PC-9 (cell line): ENCODE data around the gene GSDME. TPM values are rescaled to one million over a fixed set of nuclear protein-coding genes. Genes with fewer than 3 reads are reported as not detected.
"Not testable (repeated sequence)": the region's sequence is repeated elsewhere in the genome, so short reads cannot be mapped to it uniquely, and the experiment has no call there.

ENCODE experiments used
- BruUV-seq: library from RNA; stranded (reverse); fragments of 400-500 nt; replicated peaks from 2 replicates; lab custom pipeline; 2021; lab: Mats Ljungman, UMichigan
- CTCF ChIA-PET: fragments of 300-600 bp; sonication (Branson Sonifier 250); formaldehyde crosslinking; loops from one replicate; lab custom pipeline; 2022; ENCODE audit warnings: antibody characterized with exemption; lab: Charles Lee
- POLR2A ChIA-PET: fragments of 300-600 bp; sonication (Branson Sonifier 250); formaldehyde crosslinking; loops from one replicate; lab custom pipeline; 2022; ENCODE audit warnings: antibody characterized with exemption; ENCODE audit not compliant: unreplicated experiment; lab: Charles Lee
- DNase-seq, 2 experiments: peaks; one replicate each; pipeline versions ENCODE4 v3.0.0 to v3.0.0-alpha.2; 2015 to 2022; ENCODE audit warnings: mixed read lengths in 1 of 2
- H2AFZ ChIP-seq: fragments of 200-600 bp; sonication (generic); 2 replicates; pipeline ENCODE4 v1.8.1; 2017; ENCODE audit warnings: antibody characterized with exemption
- H3F3A ChIP-seq: fragments of 200-600 bp; sonication (generic); 2 replicates; pipeline ENCODE4 v1.8.1; 2017; ENCODE audit warnings: antibody characterized with exemption, mild to moderate bottlenecking, low read depth; ENCODE audit not compliant: insufficient read depth
- H3K27ac ChIP-seq: fragments of 200-600 bp; sonication (generic); 2 replicates; pipeline ENCODE4 v1.6.1; 2016; ENCODE audit warnings: mixed run types
- H3K27me3 ChIP-seq: fragments of 200-600 bp; sonication (generic); 2 replicates; pipeline ENCODE4 v1.6.1; 2016; ENCODE audit warnings: low read depth, mixed run types; ENCODE audit not compliant: insufficient read depth
- H3K36me3 ChIP-seq: fragments of 200-600 bp; sonication (generic); 2 replicates; pipeline ENCODE4 v1.6.1; 2016; ENCODE audit warnings: low read depth, mixed run types
- H3K4me1 ChIP-seq: fragments of 200-600 bp; sonication (generic); replicated peaks from 2 replicates; pipeline ENCODE4 v1.6.1; 2016; ENCODE audit warnings: mixed run types; ENCODE audit not compliant: insufficient read depth
- H3K4me2 ChIP-seq: fragments of 200-600 bp; sonication (generic); 2 replicates; pipeline ENCODE4 v1.6.1; 2017; ENCODE audit warnings: mixed run types
- H3K4me3 ChIP-seq: fragments of 200-600 bp; sonication (generic); 2 replicates; pipeline ENCODE4 v1.6.1; 2016; ENCODE audit warnings: mixed run types
- H3K79me2 ChIP-seq: fragments of 200-600 bp; sonication (generic); 2 replicates; pipeline ENCODE4 v1.6.1; 2017; ENCODE audit warnings: low read depth, mixed run types
- H3K9me2 ChIP-seq: fragments of 200-600 bp; sonication (generic); 2 replicates; pipeline ENCODE4 v1.8.1; 2017; ENCODE audit warnings: mild to moderate bottlenecking; ENCODE audit not compliant: insufficient read depth
- H3K9me3 ChIP-seq: fragments of 200-600 bp; sonication (generic); 2 replicates; pipeline ENCODE4 v1.8.1; 2016; ENCODE audit warnings: low read depth; ENCODE audit not compliant: insufficient read depth
- H4K20me1 ChIP-seq: fragments of 200-600 bp; sonication (generic); 2 replicates; pipeline ENCODE4 v1.8.1; 2017; ENCODE audit not compliant: insufficient read depth
- EZH2 ChIP-seq: fragments of 200-600 bp; sonication (generic); IDR thresholded peaks from 2 replicates; pipeline ENCODE4 v1.8.0; 2017; ENCODE audit warnings: antibody characterized with exemption, low read depth
- intact Hi-C: fragments of 100-400 bp; cut with micrococcal nuclease; formaldehyde crosslinking; loops from one replicate; pipeline ENCODE4 v1.10.0; 2022; ENCODE audit not compliant: unreplicated experiment
- total RNA-seq: library from RNA; stranded (reverse); gene quantifications from 2 replicates; pipeline ENCODE4 v1.2.3, GENCODE V29; 2021
- TF ChIP-seq, protein P1 (sequence below): fragments of 200-600 bp; sonication (generic); conservative IDR thresholded peaks from 2 replicates; pipeline ENCODE4 v1.6.1; 2017; ENCODE audit warnings: mixed run types, antibody characterized with exemption, mild to moderate bottlenecking, moderate library complexity

Gene GSDME
- total RNA-seq, 1 experiment from 2014 or later: 11.5 TPM

- CTCF ChIA-PET: no interaction called here
- peaks cover 10% of the 10 kb centered on the region for H3K4me1 ChIP-seq
Measured at GRCh38 chr7:24738577-24738976, 18.7 kb downstream of the GSDME start.

DNA sequence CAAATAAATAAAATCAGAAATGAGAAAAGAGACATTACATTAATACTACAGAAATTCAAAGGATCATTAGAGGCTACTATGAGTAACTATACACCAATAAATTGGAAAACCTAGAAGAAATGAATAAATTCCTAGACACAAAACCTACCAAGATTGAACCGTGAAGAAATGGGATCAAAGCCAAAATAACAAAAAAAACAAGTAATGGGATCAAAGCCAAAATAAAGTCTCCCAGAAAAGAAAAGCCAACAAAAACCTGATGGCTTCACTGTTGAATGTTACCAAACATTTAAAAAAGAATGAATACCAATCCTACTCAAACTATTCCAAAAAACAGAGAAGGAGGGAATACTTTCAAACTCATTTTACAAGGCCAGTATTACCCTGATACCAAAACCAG, 20.0 kb downstream of the GSDME start:
- H3K36me3 ChIP-seq: no peaks in the 10 kb centered on the region
- H3F3A ChIP-seq: no peaks in the 10 kb centered on the region
- no peak overlapping the region for H3K4me3 ChIP-seq
- H3K27ac ChIP-seq: no peak overlapping the region
- no peak overlapping the region for H3K4me2 ChIP-seq
- no peak for DNase-seq
- no peaks in the 10 kb centered on the region for H3K9me2 ChIP-seq
- H3K4me1 ChIP-seq: peaks cover 23% of the 10 kb centered on the region
- no TSS peak for BruUV-seq
- ChIA-PET POLR2A (no interaction called here), CTCF (no interaction called here)
- no peak overlapping the region for H2AFZ ChIP-seq
- H4K20me1 ChIP-seq: no peaks in the 10 kb centered on the region
- H3K9me3 ChIP-seq: peaks cover 16% of the 10 kb centered on the region
- no peaks in the 10 kb centered on the region for H3K27me3 ChIP-seq
- TF ChIP-seq EZH2: no peak
- TF ChIP-seq, protein P1, sequence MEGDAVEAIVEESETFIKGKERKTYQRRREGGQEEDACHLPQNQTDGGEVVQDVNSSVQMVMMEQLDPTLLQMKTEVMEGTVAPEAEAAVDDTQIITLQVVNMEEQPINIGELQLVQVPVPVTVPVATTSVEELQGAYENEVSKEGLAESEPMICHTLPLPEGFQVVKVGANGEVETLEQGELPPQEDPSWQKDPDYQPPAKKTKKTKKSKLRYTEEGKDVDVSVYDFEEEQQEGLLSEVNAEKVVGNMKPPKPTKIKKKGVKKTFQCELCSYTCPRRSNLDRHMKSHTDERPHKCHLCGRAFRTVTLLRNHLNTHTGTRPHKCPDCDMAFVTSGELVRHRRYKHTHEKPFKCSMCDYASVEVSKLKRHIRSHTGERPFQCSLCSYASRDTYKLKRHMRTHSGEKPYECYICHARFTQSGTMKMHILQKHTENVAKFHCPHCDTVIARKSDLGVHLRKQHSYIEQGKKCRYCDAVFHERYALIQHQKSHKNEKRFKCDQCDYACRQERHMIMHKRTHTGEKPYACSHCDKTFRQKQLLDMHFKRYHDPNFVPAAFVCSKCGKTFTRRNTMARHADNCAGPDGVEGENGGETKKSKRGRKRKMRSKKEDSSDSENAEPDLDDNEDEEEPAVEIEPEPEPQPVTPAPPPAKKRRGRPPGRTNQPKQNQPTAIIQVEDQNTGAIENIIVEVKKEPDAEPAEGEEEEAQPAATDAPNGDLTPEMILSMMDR: no peak
- intact Hi-C loops: no loop called here
- H3K79me2 ChIP-seq: no peaks in the 10 kb centered on the region

More at GRCh38 chr7:24738577-24738976, 18.7 kb downstream of the GSDME start:
- Histone ChIP-seq H3K79me2 (no peaks in the 10 kb centered on the region), H3K36me3 (no peaks in the 10 kb centered on the region), H3K4me2 (no peak overlapping the region), H3K9me2 (no peaks in the 10 kb centered on the region), H3K27ac (no peak overlapping the region), H2AFZ (no peak overlapping the region), H4K20me1 (no peaks in the 10 kb centered on the region), H3K9me3 (peaks cover 16% of the 10 kb centered on the region), H3K4me3 (no peak overlapping the region), H3F3A (no peaks in the 10 kb centered on the region), H3K27me3 (no peaks in the 10 kb centered on the region)
- no TSS peak for BruUV-seq
- intact Hi-C loops: no loop called here
- no peak for TF ChIP-seq EZH2
- TF ChIP-seq, protein P1: no peak
- no peak for DNase-seq
- POLR2A ChIA-PET: no interaction called here

- DNase-seq, BruUV-seq, CTCF ChIA-PET: not testable (repeated sequence)
Measured at GRCh38 chr7:24735594-24735993, 21.7 kb downstream of the GSDME start.

GRCh38 chr7:24734306-24734705, 23.0 kb downstream of the GSDME start:
- Histone ChIP-seq H3K79me2 (no peaks in the 10 kb centered on the region), H3K9me3 (peaks cover 12% of the 10 kb centered on the region), H3K36me3 (no peaks in the 10 kb centered on the region), H3K9me2 (no peaks in the 10 kb centered on the region), H4K20me1 (no peaks in the 10 kb centered on the region), H2AFZ (no peak overlapping the region), H3K4me3 (no peak overlapping the region), H3K27me3 (no peaks in the 10 kb centered on the region), H3K27ac (no peak overlapping the region), H3K4me2 (no peak overlapping the region), H3K4me1 (peaks cover 24% of the 10 kb centered on the region), H3F3A (no peaks in the 10 kb centered on the region)
- intact Hi-C loops: no loop called here
- TF ChIP-seq, protein P1: no peak
- no peak for TF ChIP-seq EZH2
- no TSS peak for BruUV-seq
- DNase-seq: no peak
- ChIA-PET CTCF (interaction anchor here (0.7 kb wide), 1 partner anchor 68 kb away, joined by 3 read pairs; no protein-coding TSS in a partner anchor), POLR2A (no interaction called here)

More at GRCh38 chr7:24735594-24735993, 21.7 kb downstream of the GSDME start:
- peaks cover 16% of the 10 kb centered on the region for H3K9me3 ChIP-seq
- H3K4me3 ChIP-seq, POLR2A ChIA-PET, H3K36me3 ChIP-seq, H3F3A ChIP-seq, intact Hi-C loops, H3K79me2 ChIP-seq, H2AFZ ChIP-seq, H3K9me2 ChIP-seq, H4K20me1 ChIP-seq, H3K27ac ChIP-seq, H3K4me2 ChIP-seq, H3K27me3 ChIP-seq: not testable (repeated sequence)
- peaks cover 24% of the 10 kb centered on the region for H3K4me1 ChIP-seq
